Calu3 (cell line): Measurements from ENCODE around the gene IL7R. TPM values are rescaled to one million over a fixed set of nuclear protein-coding genes. Genes with fewer than 3 reads are reported as not detected.

ENCODE experiments used
- BruUV-seq: library from RNA; stranded (reverse); fragments of 400-500 nt; replicated peaks from 2 replicates; lab custom pipeline; 2021; lab: Mats Ljungman, UMichigan
- CTCF ChIA-PET: fragments of 300-600 bp; sonication (Branson Sonifier 250); formaldehyde crosslinking; loops from one replicate; lab custom pipeline; 2022; ENCODE audit warnings: antibody characterized with exemption; lab: Charles Lee
- DNase-seq: peaks from one replicate; pipeline ENCODE4 v3.0.0; 2022
- H3K27ac Mint-ChIP-seq: one replicate; pipeline ENCODE4 v1.8.0; 2022; ENCODE audit warnings: mixed read lengths; ENCODE audit not compliant: unreplicated experiment
- H3K27me3 Mint-ChIP-seq: one replicate; pipeline ENCODE4 v1.8.0; 2022; ENCODE audit warnings: mixed read lengths; ENCODE audit not compliant: unreplicated experiment
- H3K36me3 Mint-ChIP-seq: one replicate; pipeline ENCODE4 v1.8.0; 2022; ENCODE audit warnings: mild to moderate bottlenecking, moderate library complexity, mixed read lengths; ENCODE audit not compliant: insufficient read depth, unreplicated experiment
- H3K4me1 Mint-ChIP-seq: one replicate; pipeline ENCODE4 v1.8.0; 2022; ENCODE audit warnings: mild to moderate bottlenecking, low read depth, mixed read lengths; ENCODE audit not compliant: unreplicated experiment
- H3K4me3 Mint-ChIP-seq: one replicate; pipeline ENCODE4 v1.8.0; 2022; ENCODE audit warnings: mild to moderate bottlenecking, low read depth, moderate library complexity, mixed read lengths; ENCODE audit not compliant: unreplicated experiment
- H3K9me3 Mint-ChIP-seq: one replicate; pipeline ENCODE4 v1.8.0; 2022; ENCODE audit warnings: low read depth, mixed read lengths; ENCODE audit not compliant: unreplicated experiment
- CTCF ChIP-seq: fragments of 200-600 bp; IDR thresholded peaks from one replicate; pipeline ENCODE4 v1.8.0; 2022; ENCODE audit warnings: antibody characterized with exemption; ENCODE audit not compliant: unreplicated experiment
- intact Hi-C: fragments of 100-400 bp; cut with micrococcal nuclease; formaldehyde crosslinking; loops from one replicate; pipeline ENCODE4 v1.10.0; 2022; ENCODE audit not compliant: unreplicated experiment
- total RNA-seq: library from RNA; stranded (reverse); gene quantifications from 2 replicates; pipeline ENCODE4 v1.2.3, GENCODE V29; 2022

IL7R gene
- total RNA-seq, 1 experiment from 2014 or later = 0.19 TPM

- Mint-ChIP-seq H3K27me3 (no peaks in the 10 kb centered on the region), H3K36me3 (no peaks in the 10 kb centered on the region), H3K27ac (no peak overlapping the region), H3K4me3 (no peak overlapping the region), H3K9me3 (peaks cover 2% of the 10 kb centered on the region), H3K4me1 (no peaks in the 10 kb centered on the region)
- DNase-seq = no peak
- intact Hi-C loops = no loop called here
- CTCF ChIA-PET = no interaction called here
- no peak for TF ChIP-seq CTCF
- BruUV-seq = no TSS peak
Observed at GRCh38 chr5:35902046-35902672, 45.5 kb downstream of the IL7R start.

GRCh38 chr5:35903631-35904203 lies 47.0 kb downstream of the IL7R start:
- intact Hi-C loops = no loop called here
- no TSS peak for BruUV-seq
- CTCF ChIA-PET = no interaction called here

GRCh38 chr5:35904443-35905132 lies 47.9 kb downstream of the IL7R start:
- no TSS peak for BruUV-seq
- H3K27ac Mint-ChIP-seq = no peak overlapping the region
- no peaks in the 10 kb centered on the region for H3K36me3 Mint-ChIP-seq

More at GRCh38 chr5:35903631-35904203, 47.0 kb downstream of the IL7R start:
- peaks cover under 1% of the 10 kb centered on the region for H3K9me3 Mint-ChIP-seq
- no peak overlapping the region for H3K4me3 Mint-ChIP-seq
- TF ChIP-seq CTCF = no peak
- no peak overlapping the region for H3K27ac Mint-ChIP-seq
- no peaks in the 10 kb centered on the region for H3K27me3 Mint-ChIP-seq
- no peaks in the 10 kb centered on the region for H3K4me1 Mint-ChIP-seq
- no peak for DNase-seq
- no peaks in the 10 kb centered on the region for H3K36me3 Mint-ChIP-seq

GRCh38 chr5:35908228-35908627 lies 51.5 kb downstream of the IL7R start:
- peaks cover 12% of the 10 kb centered on the region for H3K9me3 Mint-ChIP-seq
- no peak for DNase-seq
- BruUV-seq = no TSS peak
- H3K27ac Mint-ChIP-seq = no peak overlapping the region
- intact Hi-C loops = no loop called here
- TF ChIP-seq CTCF = no peak
- H3K27me3 Mint-ChIP-seq = no peaks in the 10 kb centered on the region
- H3K36me3 Mint-ChIP-seq = no peaks in the 10 kb centered on the region
- no peak overlapping the region for H3K4me3 Mint-ChIP-seq
- H3K4me1 Mint-ChIP-seq = no peaks in the 10 kb centered on the region
- CTCF ChIA-PET = no interaction called here

More at GRCh38 chr5:35904443-35905132, 47.9 kb downstream of the IL7R start:
- Mint-ChIP-seq H3K9me3 (no peaks in the 10 kb centered on the region), H3K4me3 (no peak overlapping the region), H3K27me3 (no peaks in the 10 kb centered on the region), H3K4me1 (no peaks in the 10 kb centered on the region)
- DNase-seq = no peak
- TF ChIP-seq CTCF = no peak
- intact Hi-C loops = no loop called here
- CTCF ChIA-PET = no interaction called here
